GM18868 (cell line): Measurements from ENCODE around the gene SNX15.

Source experiments
- ATAC-seq: cut with Tn5 transposase; IDR thresholded peaks from one replicate; pipeline ENCODE4 v1.9.1; 2021; ENCODE audit warnings: mild to moderate bottlenecking, moderate library complexity; ENCODE audit not compliant: unreplicated experiment

SNX15 gene

GRCh38 chr11:65083834-65084597 lies 56.8 kb downstream of the SNX15 start, which contains the start of the genes CDCA5 and ZFPL1:
Gene CDCA5 (minus strand): TSS chr11:65084040. CDS start chr11:65083978, 62 bp downstream.
Gene ZFPL1 (plus strand): TSS chr11:65084222. CDS start chr11:65084699, 477 bp downstream.
- peak; percentile 84 for ATAC-seq

- peak; percentile 13 for ATAC-seq
Measured at GRCh38 chr11:65084598-65085375, 57.5 kb downstream of the SNX15 start.

- ATAC-seq: no peak
Measured at GRCh38 chr11:65085446-65085845, 58.2 kb downstream of the SNX15 start.

- no peak for ATAC-seq
Measured at GRCh38 chr11:65086809-65087208, 59.6 kb downstream of the SNX15 start.

GRCh38 chr11:65087216-65087615 lies 60.0 kb downstream of the SNX15 start:
- ATAC-seq: no peak

GRCh38 chr11:65087827-65088226 lies 60.6 kb downstream of the SNX15 start:
- ATAC-seq: no peak

GRCh38 chr11:65089621-65090020 lies 62.4 kb downstream of the SNX15 start:
- no peak for ATAC-seq
